ENCODE results near the gene HDAC7. TPM values are rescaled to one million over a fixed set of nuclear protein-coding genes. Genes with fewer than 3 reads are reported as not detected.

Gene HDAC7
- total RNA-seq, 8 experiments from 2014 or later: 9.8 to 43.8 (median 19.3) TPM

DNA sequence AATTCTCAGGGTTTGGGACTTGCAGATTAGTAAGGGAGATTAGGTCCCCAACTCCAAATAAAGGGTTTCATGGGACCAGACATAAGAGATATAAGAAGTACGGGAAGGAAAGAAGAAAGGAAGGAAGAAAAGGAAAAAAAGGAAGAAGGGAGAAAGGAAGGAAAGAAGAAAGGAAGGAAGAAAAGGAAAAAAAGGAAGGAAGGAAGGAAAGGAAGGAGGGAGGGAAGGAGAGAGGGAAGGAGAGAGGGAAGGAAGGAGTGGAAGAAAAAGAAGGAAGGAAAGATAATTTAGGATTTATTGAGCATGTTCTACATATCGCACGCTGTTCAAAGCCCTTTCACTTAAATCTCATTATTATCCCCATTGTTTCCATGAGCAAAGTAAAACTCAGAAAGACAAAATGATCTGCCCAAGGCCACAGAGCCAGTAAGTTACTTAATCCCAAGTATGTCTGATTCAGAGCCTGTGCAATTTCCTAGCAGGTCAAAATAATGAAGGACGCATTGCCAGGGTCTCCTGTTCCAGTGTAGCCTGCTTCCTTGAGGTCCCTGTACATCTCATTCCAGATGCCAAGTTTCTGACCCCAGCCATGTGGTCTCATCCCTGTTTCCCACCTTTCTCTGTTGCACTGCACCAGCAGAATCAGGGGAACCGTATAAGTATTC, 3.9 kb upstream of the HDAC7 start:
- 73 to 100% (median 92%) methylated on average over 1 to 5 of the region's 5 CpGs; no CpG with 5 or more reads in 1 of the 10 experiments for WGBS, 10 experiments
- H3K27ac ChIP-seq: no peak overlapping the region
- H3K4me3 ChIP-seq: no peak overlapping the region
- H3K4me1 ChIP-seq (replicated peaks in 1 of 2): peaks cover 14 to 17% of the 10 kb centered on the region in 2 donors
- no peak for ATAC-seq (replicated peaks in 6 of 8)
- in situ Hi-C loops (cut with MboI; ENCODE audit: low pct_unique_long_range_greater_than_20kb in 2 of 9, low sequenced_read_pairs in 9 of 9, unreplicated experiment in 9 of 9): loop anchor here in 1 of 9 experiments (25.0 kb wide), 1 partner anchor 111 kb away; the partner anchor contains the start of gene RPAP3

GRCh38 chr12:47822863-47823262, 3.2 kb upstream of the HDAC7 start:
- 80 to 100% (median 100%) methylated on average over 1 to 3 of the region's 3 CpGs; no CpG with 5 or more reads in 2 of the 10 experiments for WGBS, 10 experiments
- ATAC-seq (replicated peaks in 6 of 8): no peak
- Histone ChIP-seq H3K27ac (no peak overlapping the region), H3K4me3 (no peak overlapping the region), H3K4me1 (replicated peaks in 1 of 2) (peaks cover 19% of the 10 kb centered on the region in 2 donors)
- in situ Hi-C loops (cut with MboI; ENCODE audit: low pct_unique_long_range_greater_than_20kb in 2 of 9, low sequenced_read_pairs in 9 of 9, unreplicated experiment in 9 of 9): loop anchor here in 1 of 9 experiments (25.0 kb wide), 1 partner anchor 111 kb away; the partner anchor contains the start of gene RPAP3

GRCh38 chr12:47822401-47822800, 2.7 kb upstream of the HDAC7 start:
- no peak overlapping the region for H3K27ac ChIP-seq
- in situ Hi-C loops (cut with MboI; ENCODE audit: low pct_unique_long_range_greater_than_20kb in 2 of 9, low sequenced_read_pairs in 9 of 9, unreplicated experiment in 9 of 9): loop anchor here in 1 of 9 experiments (25.0 kb wide), 1 partner anchor 110 kb away; the partner anchor contains the start of gene RPAP3
- ATAC-seq (replicated peaks in 6 of 8): no peak
- 6 to 100% (median 68%) methylated on average over 1 to 2 of the region's 2 CpGs; no CpG with 5 or more reads in 4 of the 10 experiments for WGBS, 10 experiments
- H3K4me1 ChIP-seq (replicated peaks in 1 of 2): peaks cover 20 to 22% of the 10 kb centered on the region in 2 donors
- no peak overlapping the region for H3K4me3 ChIP-seq

DNA sequence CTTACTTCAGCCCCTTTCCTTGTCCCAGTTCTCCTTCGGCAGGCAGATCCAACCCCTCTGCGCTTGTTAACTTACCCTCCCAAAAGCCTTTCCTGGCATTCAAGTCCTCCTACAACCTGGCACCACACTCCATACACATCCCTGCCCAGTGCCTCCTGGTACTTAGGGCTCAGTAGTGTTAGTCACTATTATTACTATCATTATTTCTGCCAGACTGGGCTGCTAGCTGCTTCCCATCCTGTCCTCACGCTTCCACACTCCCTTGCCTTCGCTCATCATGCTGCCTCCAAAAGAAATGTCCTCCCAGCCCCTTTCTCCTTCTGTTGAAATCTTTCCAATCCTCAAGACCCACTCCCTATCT, 1.6 kb upstream of the HDAC7 start:
- H3K4me1 ChIP-seq (replicated peaks in 1 of 2): peaks cover 28 to 33% of the 10 kb centered on the region in 2 donors
- in situ Hi-C loops (cut with MboI; ENCODE audit: low pct_unique_long_range_greater_than_20kb in 2 of 9, low sequenced_read_pairs in 9 of 9, unreplicated experiment in 9 of 9): loop anchor here in 1 of 9 experiments (25.0 kb wide), 1 partner anchor 109 kb away; the partner anchor contains the start of gene RPAP3
- 29 to 100% (median 84%) methylated on average over 1 to 4 of the region's 4 CpGs; no CpG with 5 or more reads in 4 of the 10 experiments for WGBS, 10 experiments
- peak overlapping the region in 1 of 5 donors; percentile 84 for H3K4me3 ChIP-seq
- ATAC-seq (replicated peaks in 6 of 8): no peak
- H3K27ac ChIP-seq: no peak overlapping the region

GRCh38 chr12:47820631-47821345, 1.1 kb upstream of the HDAC7 start:
- peak; percentile 25 to 43 (median 40) for ATAC-seq (replicated peaks in 6 of 8)
- in situ Hi-C loops (cut with MboI; ENCODE audit: low pct_unique_long_range_greater_than_20kb in 2 of 9, low sequenced_read_pairs in 9 of 9, unreplicated experiment in 9 of 9): loop anchor here in 1 of 9 experiments (25.0 kb wide), 1 partner anchor 108 kb away; the partner anchor contains the start of gene RPAP3
- Histone ChIP-seq H3K4me3 (peak overlapping the region; percentile 52 to 95 (median 91)), H3K4me1 (replicated peaks in 1 of 2) (peaks cover 28 to 34% of the 10 kb centered on the region in 2 donors), H3K27ac (peak overlapping the region in 1 of 2 donors; percentile 23)
- 5 to 80% (median 30%) methylated on average over 1 to 9 of the region's 17 CpGs; no CpG with 5 or more reads in 1 of the 10 experiments for WGBS, 10 experiments

DNA sequence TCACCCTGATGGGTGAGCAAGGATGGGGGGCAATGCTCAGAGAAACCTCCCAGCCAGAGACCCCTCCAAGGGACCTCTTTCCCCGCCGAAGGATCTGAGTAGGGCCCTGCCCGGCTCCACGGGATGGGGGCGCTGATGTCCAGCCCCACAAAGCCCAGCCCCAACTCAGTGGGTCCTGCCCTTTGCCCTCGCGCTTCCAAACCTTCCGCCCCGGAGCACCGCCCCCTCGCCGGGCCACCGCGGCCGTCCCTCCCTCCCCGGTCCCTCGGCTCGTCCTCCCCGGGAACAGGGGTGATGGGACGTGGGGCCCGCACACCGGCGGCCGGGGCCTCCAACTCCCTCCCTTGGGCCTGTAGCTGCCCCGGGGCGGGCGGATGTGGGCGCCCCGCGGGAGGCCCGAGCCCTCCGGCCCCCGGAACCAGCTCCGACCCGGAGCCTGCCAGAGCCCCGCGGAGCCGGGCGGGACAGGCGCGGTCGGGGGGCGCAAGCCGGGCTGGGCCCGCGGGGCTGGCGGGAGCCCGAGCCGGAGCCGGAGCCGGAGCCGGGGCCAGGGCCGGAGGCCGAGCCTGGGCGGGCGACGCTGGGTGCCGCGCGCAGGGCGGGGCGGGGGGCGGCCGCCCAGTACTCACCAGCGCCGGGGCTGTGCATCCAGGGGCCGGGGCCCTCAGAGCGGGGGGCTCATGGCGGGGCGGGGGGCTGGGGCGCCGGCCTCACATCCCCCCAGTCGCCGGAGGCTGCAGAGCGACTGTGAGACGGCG, 386 bp downstream of the HDAC7 start:
- Histone ChIP-seq H3K4me1 (replicated peaks in 1 of 2) (peaks cover 28 to 34% of the 10 kb centered on the region in 2 donors), H3K4me3 (peak overlapping the region; percentile 52 to 95 (median 91)), H3K27ac (peak overlapping the region; percentile 69 to 76)
- peak; percentile 9 to 62 (median 54) for ATAC-seq (replicated peaks in 6 of 8)
- WGBS, 10 experiments: no CpG with 5 or more reads among the region's 77 CpGs
- in situ Hi-C loops (cut with MboI; ENCODE audit: low pct_unique_long_range_greater_than_20kb in 2 of 9, low sequenced_read_pairs in 9 of 9, unreplicated experiment in 9 of 9): loop anchor here in 1 of 9 experiments (25.0 kb wide), 1 partner anchor 107 kb away; the partner anchor contains the start of gene RPAP3

GRCh38 chr12:47818467-47819137, 1.1 kb downstream of the HDAC7 start:
- Histone ChIP-seq H3K4me3 (peak overlapping the region; percentile 52 to 95 (median 91)), H3K4me1 (replicated peaks in 1 of 2) (peaks cover 29 to 34% of the 10 kb centered on the region in 2 donors), H3K27ac (peak overlapping the region; percentile 69 to 76)
- WGBS, 10 experiments: 10 to 90% (median 35%) methylated on average over 1 to 6 of the region's 23 CpGs; no CpG with 5 or more reads in 4 of the 10 experiments
- ATAC-seq (replicated peaks in 6 of 8): peak in 7 of 8 experiments; percentile 2 to 11 (median 2)
- in situ Hi-C loops (cut with MboI; ENCODE audit: low pct_unique_long_range_greater_than_20kb in 2 of 9, low sequenced_read_pairs in 9 of 9, unreplicated experiment in 9 of 9): loop anchor here in 1 of 9 experiments (25.0 kb wide), 1 partner anchor 106 kb away; the partner anchor contains the start of gene RPAP3

GRCh38 chr12:47818007-47818376, 1.7 kb downstream of the HDAC7 start:
- H3K4me1 ChIP-seq (replicated peaks in 1 of 2): peaks cover 34 to 39% of the 10 kb centered on the region in 2 donors
- in situ Hi-C loops (cut with MboI; ENCODE audit: low pct_unique_long_range_greater_than_20kb in 2 of 9, low sequenced_read_pairs in 9 of 9, unreplicated experiment in 9 of 9): loop anchor here in 1 of 9 experiments (25.0 kb wide), 1 partner anchor 106 kb away; the partner anchor contains the start of gene RPAP3
- no peak overlapping the region for H3K4me3 ChIP-seq
- no peak overlapping the region for H3K27ac ChIP-seq
- 40 to 80% methylated on average over 1 of the region's 3 CpGs; no CpG with 5 or more reads in 8 of the 10 experiments for WGBS, 10 experiments
- no peak for ATAC-seq (replicated peaks in 6 of 8)

GRCh38 chr12:47817272-47818006, 2.3 kb downstream of the HDAC7 start:
- Histone ChIP-seq H3K4me3 (no peak overlapping the region), H3K4me1 (replicated peaks in 1 of 2) (peaks cover 38 to 43% of the 10 kb centered on the region in 2 donors), H3K27ac (peak overlapping the region; percentile 27 to 33)
- in situ Hi-C loops (cut with MboI; ENCODE audit: low pct_unique_long_range_greater_than_20kb in 2 of 9, low sequenced_read_pairs in 9 of 9, unreplicated experiment in 9 of 9): loop anchor here in 1 of 9 experiments (25.0 kb wide), 1 partner anchor 105 kb away; the partner anchor contains the start of gene RPAP3
- no peak for ATAC-seq (replicated peaks in 6 of 8)
- WGBS, 10 experiments: 0 to 40% (median 31%) methylated on average over 1 to 5 of the region's 7 CpGs; no CpG with 5 or more reads in 5 of the 10 experiments

GRCh38 chr12:47816403-47817271, 3.1 kb downstream of the HDAC7 start:
- Histone ChIP-seq H3K4me3 (no peak overlapping the region), H3K4me1 (replicated peaks in 1 of 2) (peaks cover 46 to 51% of the 10 kb centered on the region in 2 donors), H3K27ac (peak overlapping the region; percentile 27 to 33)
- no peak for ATAC-seq (replicated peaks in 6 of 8)
- in situ Hi-C loops (cut with MboI; ENCODE audit: low pct_unique_long_range_greater_than_20kb in 2 of 9, low sequenced_read_pairs in 9 of 9, unreplicated experiment in 9 of 9): loop anchor here in 1 of 9 experiments (25.0 kb wide), 1 partner anchor 104 kb away; the partner anchor contains the start of gene RPAP3
- WGBS, 10 experiments: 0 to 66% (median 6%) methylated on average over 1 to 3 of the region's 12 CpGs; no CpG with 5 or more reads in 7 of the 10 experiments

All from motor neuron (in vitro differentiated cells).